ENCODE results near the gene GALNT2.

The GALNT2 gene

GRCh38 chr1:230163719-230164118 is 96.7 kb downstream of the GALNT2 start:
- no peak for DNase-seq (ENCODE audit: low read depth)

DNA sequence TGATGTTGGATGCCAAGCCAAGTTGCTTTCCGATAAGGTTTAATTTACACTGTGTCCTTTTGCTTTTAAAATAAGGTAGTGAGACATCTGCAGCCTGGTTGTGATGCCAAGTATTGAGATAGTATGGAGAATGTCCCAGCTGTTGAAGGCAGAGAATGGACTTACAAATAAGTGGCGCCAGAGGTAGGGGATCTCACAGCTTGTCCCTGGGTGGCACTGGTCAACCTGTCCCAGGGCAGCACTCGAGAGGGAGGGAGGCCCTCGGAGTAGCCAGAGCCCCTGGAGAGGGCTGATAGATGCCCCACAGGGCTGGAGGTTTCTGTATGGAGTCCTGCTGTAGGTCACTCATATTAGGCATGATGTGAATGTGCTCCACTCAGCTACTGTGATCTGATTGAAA is 98.5 kb downstream of the GALNT2 start:
- no peak for DNase-seq (ENCODE audit: low read depth)

GRCh38 chr1:230166366-230167132 is 99.5 kb downstream of the GALNT2 start:
- no peak for DNase-seq (ENCODE audit: low read depth)

DNA sequence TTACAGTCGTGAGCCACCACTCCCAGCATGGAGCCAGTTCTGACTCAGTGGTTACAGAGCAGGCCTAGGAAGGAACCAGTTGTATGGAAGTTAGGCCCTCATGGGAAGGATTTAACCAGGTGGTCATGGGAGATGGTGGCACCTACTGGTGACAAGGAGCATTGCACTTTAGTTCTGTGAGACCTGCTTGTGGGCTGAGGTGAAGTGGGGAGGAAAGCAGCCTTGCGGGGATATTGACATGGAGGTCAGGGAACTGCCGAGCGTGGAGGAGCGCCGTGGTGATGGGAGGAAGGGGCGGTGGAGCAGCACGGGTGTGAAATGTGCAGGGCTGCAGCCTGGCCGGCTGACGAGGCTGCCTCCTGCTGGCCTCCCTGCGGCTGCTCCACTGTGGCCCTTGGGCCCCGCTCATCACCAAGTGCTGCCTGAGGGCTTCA is 100.4 kb downstream of the GALNT2 start:
- DNase-seq (ENCODE audit: low read depth) = peak; percentile 6

GRCh38 chr1:230169454-230170152 is 102.6 kb downstream of the GALNT2 start:
- DNase-seq (ENCODE audit: low read depth) = no peak

DNA sequence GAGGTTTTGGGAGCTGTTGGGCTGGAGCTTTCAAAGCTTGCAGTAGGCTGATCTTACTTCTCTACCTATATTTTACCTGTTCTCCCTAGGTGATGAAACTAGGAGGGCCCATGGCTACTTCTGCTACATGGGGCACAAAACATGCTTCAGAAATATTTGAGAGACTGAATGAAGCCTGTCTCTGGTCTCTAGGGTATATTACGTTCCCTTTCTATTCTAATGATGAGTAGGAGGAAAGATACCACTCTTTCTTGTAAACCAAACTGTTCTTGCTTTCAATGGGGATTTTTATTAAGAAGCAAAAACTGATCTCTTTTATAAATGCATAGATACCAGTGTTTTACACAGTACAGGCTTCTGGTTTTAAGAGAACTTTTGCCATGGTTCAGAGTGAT is 103.1 kb downstream of the GALNT2 start:
- DNase-seq (ENCODE audit: low read depth) = no peak

DNA sequence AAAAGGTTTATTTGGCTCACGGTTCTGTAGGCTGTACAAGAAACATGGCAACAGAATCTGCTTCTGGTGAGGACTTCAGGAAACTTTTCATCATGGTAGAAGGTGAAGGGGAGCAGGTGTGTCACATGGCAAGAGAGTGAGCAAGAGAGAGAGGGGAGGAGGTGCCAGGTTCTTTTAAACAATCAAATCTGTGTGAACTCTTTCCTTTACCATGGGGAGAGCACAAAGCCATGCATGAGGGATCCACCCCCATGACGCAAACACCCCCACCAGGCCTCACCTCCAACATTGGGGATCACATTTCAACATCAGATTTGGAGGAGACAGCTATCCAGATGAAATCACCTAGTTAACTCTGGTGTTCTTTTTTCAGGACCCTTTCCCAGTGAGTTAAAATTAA is 103.6 kb downstream of the GALNT2 start:
- DNase-seq (ENCODE audit: low read depth) = no peak

- no peak for DNase-seq (ENCODE audit: low read depth)
Measured at GRCh38 chr1:230171356-230172015, 104.4 kb downstream of the GALNT2 start.

DNA sequence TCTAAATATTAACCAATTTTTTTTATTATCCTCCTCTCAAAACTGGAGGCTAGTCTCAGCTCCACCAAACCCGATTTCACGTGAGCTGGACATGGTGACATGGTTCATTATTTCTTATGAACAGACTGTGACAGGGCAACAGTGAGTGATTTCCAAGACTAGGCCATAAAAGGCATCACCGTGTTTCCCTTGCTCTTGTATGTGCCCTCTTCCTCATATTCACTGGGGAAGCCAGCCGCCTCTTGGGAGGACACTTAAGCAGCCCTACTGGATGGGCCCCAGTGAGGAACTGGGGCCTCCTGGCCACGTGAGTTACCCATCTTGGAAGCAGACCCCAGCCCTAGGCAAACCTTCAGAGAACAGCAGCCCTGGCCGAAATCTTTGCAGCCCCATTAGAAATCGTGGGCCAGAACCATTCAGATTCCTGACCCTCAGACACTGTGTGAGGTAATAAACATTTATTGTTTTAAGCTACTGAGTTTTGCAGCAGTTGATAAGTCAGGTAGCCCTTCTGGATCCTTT is 105.0 kb downstream of the GALNT2 start:
- no peak for DNase-seq (ENCODE audit: low read depth)

GRCh38 chr1:230173187-230173975 is 106.3 kb downstream of the GALNT2 start:
- no peak for DNase-seq (ENCODE audit: low read depth)

GRCh38 chr1:230174041-230174440 is 107.0 kb downstream of the GALNT2 start:
- no peak for DNase-seq (ENCODE audit: low read depth)

DNA sequence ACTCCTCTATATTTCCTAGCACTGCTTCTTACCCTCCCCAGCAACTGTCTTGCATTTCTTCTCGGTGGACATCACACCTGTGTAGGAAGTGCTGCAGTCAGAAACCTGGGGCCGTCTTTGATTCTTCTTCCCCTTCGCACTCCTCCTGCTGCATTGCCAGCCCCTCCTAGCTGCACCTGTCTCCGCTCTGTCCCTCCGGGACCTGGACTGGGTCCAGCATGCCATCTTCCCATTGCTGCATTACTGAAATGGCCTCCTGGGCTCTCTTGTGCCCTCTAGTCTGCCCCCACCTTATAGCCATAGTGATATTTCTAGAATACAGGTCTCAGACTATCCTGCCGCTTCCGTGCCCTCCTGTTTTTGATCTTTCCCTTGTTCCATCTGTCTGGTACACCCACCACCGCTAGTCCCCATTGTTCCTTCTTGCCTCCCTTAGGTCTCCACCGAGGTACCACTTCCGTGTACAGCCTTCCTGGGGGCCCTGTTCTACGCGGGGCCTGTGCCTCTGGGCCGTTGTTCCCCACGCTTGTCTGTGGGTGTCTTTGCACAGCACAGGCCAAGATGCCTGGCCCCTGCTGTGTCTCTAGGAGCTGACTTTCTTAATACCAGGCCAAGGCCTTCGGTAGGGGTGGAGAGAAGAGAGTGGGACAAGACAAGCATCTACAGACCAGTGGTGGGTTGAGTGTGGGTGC is 107.6 kb downstream of the GALNT2 start:
- no peak for DNase-seq (ENCODE audit: low read depth)

GRCh38 chr1:230175163-230175747 is 108.2 kb downstream of the GALNT2 start:
- DNase-seq (ENCODE audit: low read depth) = no peak

DNA sequence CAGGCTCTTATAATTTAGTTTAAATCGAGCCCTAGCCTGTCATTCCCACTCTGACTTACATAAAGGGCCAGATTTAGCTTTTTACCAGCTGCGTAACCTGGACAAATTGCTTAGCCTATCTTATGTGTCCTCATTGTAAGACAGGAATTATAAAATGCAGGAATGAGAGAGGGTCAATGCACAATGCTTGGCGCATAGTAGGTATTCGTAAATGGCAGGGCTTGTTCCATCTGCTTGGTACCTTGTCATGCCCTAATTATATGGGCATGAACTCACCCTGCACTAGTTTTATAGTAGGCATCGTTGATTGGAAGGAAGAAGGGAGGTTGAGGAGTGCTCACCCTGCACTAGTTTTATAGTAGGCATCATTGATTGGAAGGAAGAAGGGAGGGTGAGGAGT is 108.8 kb downstream of the GALNT2 start:
- no peak for DNase-seq (ENCODE audit: low read depth)

DNA sequence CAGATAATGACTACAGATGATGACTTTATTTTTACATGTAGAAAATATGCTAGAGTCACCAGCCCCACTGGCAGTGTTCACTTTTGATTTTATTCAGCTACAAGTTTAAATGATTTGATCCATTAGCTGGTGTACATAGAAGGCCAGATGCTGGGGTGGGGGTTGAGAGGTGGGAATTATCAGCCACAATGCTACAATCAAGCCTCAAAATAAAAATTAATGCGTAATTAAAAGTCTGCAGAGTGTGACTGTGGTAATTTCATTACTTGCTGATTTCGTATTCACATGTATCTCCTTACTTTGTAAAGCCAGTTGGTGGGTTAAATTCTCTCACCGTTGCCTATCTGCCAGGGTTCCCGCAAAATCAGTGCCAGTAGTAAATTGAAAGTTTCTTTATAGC is 109.3 kb downstream of the GALNT2 start:
- no peak for DNase-seq (ENCODE audit: low read depth)

DNA sequence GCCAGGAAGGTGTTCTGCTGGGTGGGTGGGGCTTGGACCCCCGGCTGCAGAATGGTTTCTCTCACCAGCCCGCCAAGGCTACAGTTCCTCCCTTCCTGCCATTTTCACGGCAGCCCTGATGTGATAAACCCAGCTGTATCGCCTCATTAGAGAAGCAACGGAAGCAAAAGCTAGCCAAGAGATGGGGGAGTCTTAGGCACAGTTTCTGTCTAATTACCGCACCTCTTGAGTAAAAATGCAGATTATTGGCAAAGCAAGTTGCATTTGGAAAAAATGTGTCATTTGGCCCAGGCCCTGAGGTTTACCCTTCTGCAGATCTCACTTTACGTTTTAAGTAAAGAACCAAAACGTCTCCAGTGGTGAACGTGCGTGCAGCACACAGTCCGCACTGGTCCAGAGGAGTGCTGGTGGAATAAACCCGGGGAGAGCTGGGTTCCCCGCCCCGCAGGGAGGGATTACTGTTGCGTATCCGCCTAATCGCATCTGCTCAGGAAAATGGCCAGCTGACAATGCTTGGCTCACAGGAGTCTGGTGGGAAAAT is 109.9 kb downstream of the GALNT2 start:
- no peak for DNase-seq (ENCODE audit: low read depth)

DNA sequence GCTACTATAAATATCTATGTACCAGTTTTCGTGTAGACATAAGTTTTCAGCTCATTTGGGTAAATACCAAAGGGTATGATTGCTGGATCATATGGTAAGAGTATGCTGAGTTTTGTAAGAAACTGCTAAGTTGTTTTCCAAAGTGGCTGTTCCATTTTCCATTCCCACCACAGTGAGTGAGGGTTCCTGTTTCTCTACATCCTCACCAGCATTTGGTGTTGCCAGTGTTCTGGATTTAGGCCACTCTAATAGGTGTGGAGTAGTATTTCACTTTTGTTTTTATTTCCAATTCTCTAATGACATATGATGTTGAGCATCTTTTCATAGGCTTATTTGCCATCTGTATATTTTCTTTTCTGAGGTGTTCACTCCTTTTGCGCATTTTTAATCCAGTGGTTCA is 112.2 kb downstream of the GALNT2 start:
- DNase-seq (ENCODE audit: low read depth) = no peak

- DNase-seq (ENCODE audit: low read depth) = no peak
Measured at GRCh38 chr1:230185076-230186001, 118.3 kb downstream of the GALNT2 start.

DNA sequence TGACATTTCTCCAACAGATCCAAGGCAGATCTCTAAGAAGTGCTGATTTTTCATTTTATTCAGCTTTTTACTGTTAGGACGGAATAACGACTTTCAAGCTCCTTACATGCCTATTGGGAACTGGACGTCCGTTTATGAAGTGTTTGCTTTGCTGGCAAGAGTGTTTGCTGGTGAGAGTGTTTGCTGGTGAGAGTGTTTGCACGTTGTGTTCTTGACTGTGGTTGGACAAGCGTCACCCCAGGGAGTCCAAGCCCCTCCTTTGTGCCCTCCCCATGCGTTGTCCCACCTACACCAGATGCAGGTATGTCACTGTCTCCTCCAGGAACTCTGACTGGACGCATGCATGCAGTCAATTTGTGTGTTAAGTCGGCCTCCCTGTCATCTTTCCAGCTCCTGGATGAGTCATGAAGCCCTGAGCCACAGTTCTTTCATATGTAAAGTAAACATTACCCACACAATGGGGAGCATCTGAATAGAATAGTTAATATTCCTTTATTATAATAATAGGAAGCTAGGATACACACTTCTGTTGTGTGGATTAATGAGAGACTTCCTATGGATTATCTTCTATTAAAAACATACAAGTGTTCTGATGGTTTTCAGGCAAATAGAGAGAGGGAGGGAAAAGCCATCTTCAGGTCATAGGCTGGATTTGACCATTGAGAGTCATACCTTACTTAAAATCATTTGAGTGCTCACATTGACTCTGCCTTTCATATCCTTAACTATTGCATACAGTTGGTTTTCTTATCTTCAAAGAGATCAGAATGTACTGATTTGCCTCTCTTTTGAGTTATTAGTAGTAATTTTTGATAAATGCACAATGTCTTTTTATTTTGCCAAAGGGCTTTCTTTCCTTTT is 119.2 kb downstream of the GALNT2 start:
- peak; percentile 18 for DNase-seq (ENCODE audit: low read depth)
